ENCODE measurements around the gene SRSF2. TPM values are rescaled to one million over a fixed set of nuclear protein-coding genes. Genes with fewer than 3 reads are reported as not detected.
"Not testable (repeated sequence)": the region's sequence is repeated elsewhere in the genome, so short reads cannot be mapped to it uniquely, and the experiment has no call there.

Gene SRSF2
- total RNA-seq, 2 donors from 2014 or later, result 258 to 301 TPM

GRCh38 chr17:76723812-76724211 is 13.3 kb downstream of the SRSF2 start:
- WGBS, 2 donors, result 90 to 94% methylated on average over 9 of the region's 9 CpGs
- no peak overlapping the region for H3K4me3 ChIP-seq
- DNase-seq (no peak), ATAC-seq (no peak)
- TF ChIP-seq POLR2A (IDR thresholded peaks at IDR 0.05), result no peak
- TF ChIP-seq CTCF (IDR thresholded peaks at IDR 0.05), result no peak
- no peaks in the 10 kb centered on the region for H3K27me3 ChIP-seq
- peaks cover 54% of the 10 kb centered on the region for H3K4me1 ChIP-seq
- intact Hi-C loops (cut with DNase I), result no loop called here
- no peak overlapping the region for H3K27ac ChIP-seq
- H3K9me3 ChIP-seq, result no peaks in the 10 kb centered on the region
- H3K36me3 ChIP-seq (replicated peaks in 1 of 2; ENCODE audit: insufficient read depth in 1 of 2, low read depth in 2 of 2), result peaks cover 12 to 37% of the 10 kb centered on the region in 2 donors

GRCh38 chr17:76722977-76723376 is 14.2 kb downstream of the SRSF2 start:
- ATAC-seq; DNase-seq; H3K27me3 ChIP-seq; H3K27ac ChIP-seq; H3K4me3 ChIP-seq; H3K9me3 ChIP-seq; intact Hi-C loops (cut with DNase I): not testable (repeated sequence)
- 96 to 100% methylated on average over 7 to 8 of the region's 8 CpGs for WGBS, 2 donors
- peaks cover 47% of the 10 kb centered on the region for H3K4me1 ChIP-seq
- H3K36me3 ChIP-seq (replicated peaks in 1 of 2; ENCODE audit: insufficient read depth in 1 of 2, low read depth in 2 of 2), result peaks cover 17 to 45% of the 10 kb centered on the region in 2 donors

GRCh38 chr17:76722279-76722678 is 14.9 kb downstream of the SRSF2 start:
- H3K27ac ChIP-seq, result no peak overlapping the region
- H3K36me3 ChIP-seq (replicated peaks in 1 of 2; ENCODE audit: insufficient read depth in 1 of 2, low read depth in 2 of 2), result peaks cover 17 to 46% of the 10 kb centered on the region in 2 donors
- H3K9me3 ChIP-seq, result no peaks in the 10 kb centered on the region
- no peak overlapping the region for H3K4me3 ChIP-seq
- ATAC-seq, result no peak
- WGBS, 2 donors, result 90 to 91% methylated on average over 8 of the region's 8 CpGs
- no peak for DNase-seq
- H3K4me1 ChIP-seq, result peaks cover 40% of the 10 kb centered on the region
- H3K27me3 ChIP-seq, result no peaks in the 10 kb centered on the region
- intact Hi-C loops (cut with DNase I), result no loop called here
- TF ChIP-seq CTCF (IDR thresholded peaks at IDR 0.05) (no peak), POLR2A (IDR thresholded peaks at IDR 0.05) (no peak)

GRCh38 chr17:76721463-76721862 is 15.7 kb downstream of the SRSF2 start:
- intact Hi-C loops (cut with DNase I), result no loop called here
- no peak for ATAC-seq

GRCh38 chr17:76720941-76721340 is 16.2 kb downstream of the SRSF2 start:
- no peak for TF ChIP-seq POLR2A (IDR thresholded peaks at IDR 0.05)
- no peak for DNase-seq
- no peaks in the 10 kb centered on the region for H3K27me3 ChIP-seq
- 81 to 93% methylated on average over 6 to 8 of the region's 9 CpGs for WGBS, 2 donors
- H3K27ac ChIP-seq, result no peak overlapping the region
- H3K4me1 ChIP-seq, result peaks cover 38% of the 10 kb centered on the region
- intact Hi-C loops (cut with DNase I), result no loop called here
- no peak for ATAC-seq
- no peak overlapping the region for H3K4me3 ChIP-seq
- H3K36me3 ChIP-seq (replicated peaks in 1 of 2; ENCODE audit: insufficient read depth in 1 of 2, low read depth in 2 of 2), result peaks cover 17 to 56% of the 10 kb centered on the region in 2 donors
- H3K9me3 ChIP-seq, result no peaks in the 10 kb centered on the region

More at GRCh38 chr17:76721463-76721862, 15.7 kb downstream of the SRSF2 start:
- no peaks in the 10 kb centered on the region for H3K27me3 ChIP-seq
- no peak overlapping the region for H3K27ac ChIP-seq
- no peak overlapping the region for H3K4me3 ChIP-seq
- DNase-seq, result no peak
- no peaks in the 10 kb centered on the region for H3K9me3 ChIP-seq
- peaks cover 17 to 53% of the 10 kb centered on the region in 2 donors for H3K36me3 ChIP-seq (replicated peaks in 1 of 2; ENCODE audit: insufficient read depth in 1 of 2, low read depth in 2 of 2)
- TF ChIP-seq CTCF (IDR thresholded peaks at IDR 0.05) (no peak), POLR2A (IDR thresholded peaks at IDR 0.05) (no peak)
- H3K4me1 ChIP-seq, result peaks cover 38% of the 10 kb centered on the region
- WGBS, 2 donors, result 68 to 74% methylated on average over 10 of the region's 10 CpGs

- DNase-seq, result no peak
- intact Hi-C loops (cut with DNase I), result no loop called here
- no peak for TF ChIP-seq POLR2A (IDR thresholded peaks at IDR 0.05)
- TF ChIP-seq CTCF (IDR thresholded peaks at IDR 0.05), result no peak
- H3K36me3 ChIP-seq (replicated peaks in 1 of 2; ENCODE audit: insufficient read depth in 1 of 2, low read depth in 2 of 2), result peaks cover 17 to 61% of the 10 kb centered on the region in 2 donors
- H3K4me1 ChIP-seq, result peaks cover 38% of the 10 kb centered on the region
- 89 to 92% methylated on average over 8 to 9 of the region's 9 CpGs for WGBS, 2 donors
- no peak for ATAC-seq
- no peak overlapping the region for H3K4me3 ChIP-seq
- H3K9me3 ChIP-seq, result no peaks in the 10 kb centered on the region
- no peak overlapping the region for H3K27ac ChIP-seq
- H3K27me3 ChIP-seq, result no peaks in the 10 kb centered on the region
Observed at GRCh38 chr17:76720211-76720610, 16.9 kb downstream of the SRSF2 start.

Data from body of pancreas (tissue), 4 donors.